T-helper 1 cell treated with Interleukin-12 subunit alpha and Interleukin-12 subunit beta and Interleukin-4 antibody, amounts not matched to agents 30 μg/mL and 1 μg/mL, for 36 hours (primary cell): Measurements from ENCODE around the gene LUC7L.
A peak's percentile ranks its signal among the peaks of the same experiment; 100 is the strongest.
"Not testable (repeated sequence)": the region's sequence is repeated elsewhere in the genome, so short reads cannot be mapped to it uniquely, and the experiment has no call there.

Source experiments
- H3K27ac Mint-ChIP-seq: one replicate; pipeline ENCODE4 v1.8.0; 2021; ENCODE audit warnings: mild to moderate bottlenecking, mixed read lengths
- H3K27me3 Mint-ChIP-seq: one replicate; pipeline ENCODE4 v1.8.0; 2021; ENCODE audit warnings: low read depth, mixed read lengths
- H3K36me3 Mint-ChIP-seq: one replicate; pipeline ENCODE4 v1.8.0; 2021; ENCODE audit warnings: low read depth, mixed read lengths
- H3K4me1 Mint-ChIP-seq: one replicate; pipeline ENCODE4 v1.8.0; 2021; ENCODE audit warnings: low read depth, mixed read lengths
- H3K4me3 Mint-ChIP-seq: one replicate; pipeline ENCODE4 v1.8.0; 2021; ENCODE audit warnings: mild to moderate bottlenecking, moderate library complexity, mixed read lengths
- H3K9me3 Mint-ChIP-seq: one replicate; pipeline ENCODE4 v1.8.0; 2021; ENCODE audit warnings: mixed read lengths

The LUC7L gene

GRCh38 chr16:253833-254232 lies 24.6 kb upstream of the LUC7L start:
- Mint-ChIP-seq H3K9me3 (no peaks in the 10 kb centered on the region), H3K36me3 (peaks cover 6% of the 10 kb centered on the region), H3K27me3 (no peaks in the 10 kb centered on the region), H3K27ac (peak overlapping the region; percentile 55), H3K4me3 (peak overlapping the region; percentile 10), H3K4me1 (peaks cover 19% of the 10 kb centered on the region)

DNA sequence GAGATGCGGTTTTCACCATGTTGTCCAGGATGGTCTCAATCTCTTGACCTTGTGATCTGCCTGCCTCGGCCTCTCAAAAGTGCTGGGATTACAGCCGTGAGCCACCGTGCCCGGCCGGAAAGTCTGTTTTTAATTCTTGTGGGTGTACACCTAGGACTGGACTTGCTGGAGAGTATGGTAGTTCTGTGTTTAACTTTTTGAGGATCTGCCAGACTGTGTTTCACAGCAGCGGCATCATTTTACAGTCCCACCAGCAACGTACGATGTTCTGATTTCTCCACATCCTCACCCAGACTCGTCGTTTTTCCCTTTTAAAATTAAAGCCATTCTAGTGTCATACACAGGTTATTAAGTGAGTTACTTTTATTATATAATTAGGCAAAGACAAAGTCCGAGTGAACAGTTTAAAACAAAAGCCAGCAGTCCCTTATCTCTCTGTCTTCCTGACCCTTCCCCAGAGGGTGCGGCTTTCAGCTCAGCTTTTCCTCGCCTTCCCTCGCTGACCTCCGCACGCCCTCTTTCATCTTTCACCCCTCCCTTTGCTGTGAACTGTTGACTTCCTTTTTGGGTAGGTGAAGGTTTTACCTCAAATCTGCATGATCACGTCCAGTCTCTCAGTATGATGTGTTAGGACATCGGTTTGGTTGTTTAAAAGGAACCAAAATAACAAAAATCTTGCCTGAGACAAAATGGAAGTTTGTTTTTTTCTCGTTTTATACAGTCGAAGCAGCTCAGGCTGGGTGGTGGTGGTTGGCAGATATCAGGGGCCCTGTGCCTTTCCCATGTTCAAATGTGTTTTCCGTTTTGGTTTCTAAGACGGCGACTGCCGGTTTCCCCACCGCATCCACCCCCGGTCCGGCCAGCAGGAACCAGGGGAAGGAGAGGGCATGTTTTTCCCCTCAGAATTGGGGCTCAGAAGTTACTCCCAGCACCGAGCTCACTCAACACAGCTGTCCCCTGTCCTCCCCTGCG lies 23.4 kb upstream of the LUC7L start:
- Mint-ChIP-seq H3K27me3 (no peaks in the 10 kb centered on the region), H3K4me3 (peak overlapping the region; percentile 67), H3K9me3 (no peaks in the 10 kb centered on the region), H3K4me1 (peaks cover 19% of the 10 kb centered on the region), H3K27ac (peak overlapping the region; percentile 78), H3K36me3 (peaks cover 6% of the 10 kb centered on the region)

- H3K27me3 Mint-ChIP-seq, result peaks cover 3% of the 10 kb centered on the region
- no peaks in the 10 kb centered on the region for H3K9me3 Mint-ChIP-seq
- H3K36me3 Mint-ChIP-seq, result no peaks in the 10 kb centered on the region
Observed at GRCh38 chr16:249431-249830, 20.2 kb upstream of the LUC7L start.

DNA sequence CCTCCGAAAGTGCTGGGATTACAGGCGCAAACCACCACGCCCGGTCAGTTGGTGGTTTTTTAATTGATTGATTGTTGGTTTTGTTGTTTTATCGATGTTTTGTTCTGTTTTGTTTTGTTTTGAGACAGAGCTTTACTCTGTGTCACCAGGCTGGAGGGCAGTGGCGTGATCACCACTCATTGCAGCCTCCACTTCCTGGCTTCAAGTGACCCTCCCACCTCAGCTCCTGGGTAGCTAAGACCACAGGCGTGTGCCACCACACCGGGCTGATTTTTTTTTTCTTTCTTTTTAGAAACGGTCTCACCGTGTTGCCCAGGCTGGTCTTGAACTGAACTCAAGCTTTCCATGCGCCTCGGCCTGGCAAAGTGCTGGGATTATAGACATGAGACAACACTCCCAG lies 17.8 kb upstream of the LUC7L start:
- Mint-ChIP-seq H3K27me3 (peaks cover 5% of the 10 kb centered on the region), H3K4me3 (no peak overlapping the region), H3K4me1 (no peaks in the 10 kb centered on the region), H3K36me3 (no peaks in the 10 kb centered on the region), H3K9me3 (no peaks in the 10 kb centered on the region), H3K27ac (no peak overlapping the region)

More at GRCh38 chr16:249431-249830, 20.2 kb upstream of the LUC7L start:
- Mint-ChIP-seq H3K27ac (no peak overlapping the region), H3K4me1 (peaks cover 13% of the 10 kb centered on the region), H3K4me3 (no peak overlapping the region)

DNA sequence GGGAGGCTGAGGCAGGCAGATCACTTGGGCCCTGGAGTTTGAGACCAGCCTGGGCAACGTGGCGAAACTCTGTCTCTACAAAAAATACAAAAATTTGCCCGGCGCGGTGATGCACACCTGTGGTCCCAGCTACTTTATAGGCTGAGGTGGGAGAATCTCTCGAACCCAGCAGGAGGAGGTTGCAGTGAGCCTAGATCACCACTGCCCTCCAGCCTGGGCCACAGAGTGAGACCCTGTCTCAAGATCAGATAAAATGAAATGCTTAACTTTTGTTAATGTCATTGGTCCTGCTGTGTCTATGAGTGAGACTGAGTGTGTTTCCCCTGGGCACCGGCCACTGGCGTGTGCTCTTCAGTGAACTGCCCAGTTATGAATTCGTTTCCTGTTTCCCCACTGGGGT lies 15.9 kb upstream of the LUC7L start:
- no peaks in the 10 kb centered on the region for H3K36me3 Mint-ChIP-seq
- H3K27me3 Mint-ChIP-seq, result peaks cover 5% of the 10 kb centered on the region
- no peaks in the 10 kb centered on the region for H3K9me3 Mint-ChIP-seq
- H3K4me1 Mint-ChIP-seq, result no peaks in the 10 kb centered on the region
- no peak overlapping the region for H3K27ac Mint-ChIP-seq
- H3K4me3 Mint-ChIP-seq, result no peak overlapping the region

- no peaks in the 10 kb centered on the region for H3K36me3 Mint-ChIP-seq
- H3K4me1 Mint-ChIP-seq, result no peaks in the 10 kb centered on the region
- H3K4me3 Mint-ChIP-seq, result no peak overlapping the region
- no peak overlapping the region for H3K27ac Mint-ChIP-seq
- no peaks in the 10 kb centered on the region for H3K9me3 Mint-ChIP-seq
- H3K27me3 Mint-ChIP-seq, result peaks cover 5% of the 10 kb centered on the region
Observed at GRCh38 chr16:243348-243747, 14.1 kb upstream of the LUC7L start.

- Mint-ChIP-seq H3K4me1 (no peaks in the 10 kb centered on the region), H3K27ac (no peak overlapping the region), H3K36me3 (no peaks in the 10 kb centered on the region), H3K9me3 (no peaks in the 10 kb centered on the region), H3K4me3 (no peak overlapping the region), H3K27me3 (peaks cover 8% of the 10 kb centered on the region)
Observed at GRCh38 chr16:242281-242680, 13.0 kb upstream of the LUC7L start.

- H3K27ac Mint-ChIP-seq, result no peak overlapping the region
- H3K4me3 Mint-ChIP-seq, result no peak overlapping the region
- peaks cover 11% of the 10 kb centered on the region for H3K27me3 Mint-ChIP-seq
- peaks cover 3% of the 10 kb centered on the region for H3K36me3 Mint-ChIP-seq
- no peaks in the 10 kb centered on the region for H3K9me3 Mint-ChIP-seq
- peaks cover 3% of the 10 kb centered on the region for H3K4me1 Mint-ChIP-seq
Observed at GRCh38 chr16:240559-240958, 11.3 kb upstream of the LUC7L start.

DNA sequence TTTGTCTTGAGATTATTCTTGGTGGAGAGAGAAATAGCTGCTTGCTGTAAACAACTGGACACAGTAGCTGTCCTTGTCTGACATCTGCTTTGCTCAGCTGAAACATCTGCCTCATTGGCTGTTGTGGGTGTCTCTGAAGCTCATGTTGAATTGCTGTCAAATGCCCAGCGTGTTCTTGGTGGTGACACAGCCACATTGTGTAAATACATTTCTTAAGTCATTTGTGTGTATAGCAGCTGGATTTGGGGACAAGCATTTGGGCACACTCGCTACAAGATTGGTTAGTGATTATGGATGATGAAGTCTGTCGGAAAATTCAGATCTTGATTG lies 10.7 kb upstream of the LUC7L start:
- Mint-ChIP-seq H3K4me3 (no peak overlapping the region), H3K9me3 (no peaks in the 10 kb centered on the region)

DNA sequence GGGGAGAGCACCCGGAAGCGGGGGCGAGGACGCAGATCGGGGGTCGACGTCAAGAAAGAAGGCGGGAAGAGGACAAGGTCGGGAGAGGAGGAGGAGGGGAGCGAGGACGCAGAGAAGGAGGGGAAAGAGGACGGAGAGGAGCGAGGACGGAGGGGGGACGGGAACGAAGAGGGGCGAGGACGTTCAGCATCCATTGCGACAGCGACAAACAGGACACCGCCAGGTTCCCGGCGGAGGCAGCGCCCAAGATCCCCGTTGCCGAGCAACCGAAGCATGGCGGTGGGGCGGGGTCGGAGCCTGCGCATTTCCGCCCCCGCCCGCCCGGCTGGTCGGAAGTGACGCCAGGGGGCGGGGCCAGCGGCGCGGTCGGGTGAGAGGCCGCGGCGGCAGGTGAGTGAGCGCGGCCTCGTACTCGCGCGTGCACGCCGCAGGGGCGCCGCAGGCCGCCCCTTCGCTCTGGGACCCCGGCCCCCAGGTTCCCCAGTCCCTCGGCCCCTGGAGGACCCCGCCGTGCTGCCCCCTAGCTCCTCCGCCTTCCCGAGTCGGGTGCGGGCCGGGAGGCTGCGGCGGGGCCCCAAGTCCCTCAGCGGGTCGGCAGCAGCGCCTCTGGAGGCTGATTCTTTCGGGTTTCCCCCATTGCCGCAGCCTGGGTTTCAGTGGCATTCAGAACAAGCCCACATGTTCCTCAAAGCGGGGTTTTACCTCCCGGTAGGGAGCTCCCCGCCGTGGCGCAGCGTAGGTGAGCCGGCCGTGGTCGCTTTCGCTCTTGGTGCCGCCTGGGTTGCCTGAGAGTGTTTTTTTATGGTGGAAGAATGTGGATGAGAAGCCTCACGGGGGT lies 5.4 kb upstream of the LUC7L start, which contains the start of gene FAM234A:
Gene FAM234A, plus strand, starts transcription at position 354 of the 838 bp plus-strand sequence. CDS start 19,593 bp downstream, outside the sequence.
- Mint-ChIP-seq H3K4me3 (peak within 1 kb of the TSS; percentile 92), H3K36me3 (peaks cover 4% of the 10 kb centered on the region), H3K27me3 (peaks cover 5% of the 10 kb centered on the region), H3K4me1 (peaks cover 15% of the 10 kb centered on the region), H3K27ac (peak within 1 kb of the TSS; percentile 94), H3K9me3 (no peaks in the 10 kb centered on the region)

More for the DNA sequence above, 10.7 kb upstream of the LUC7L start:
- Mint-ChIP-seq H3K27me3 (peaks cover 8% of the 10 kb centered on the region), H3K4me1 (peaks cover 9% of the 10 kb centered on the region), H3K36me3 (peaks cover 4% of the 10 kb centered on the region), H3K27ac (no peak overlapping the region)

DNA sequence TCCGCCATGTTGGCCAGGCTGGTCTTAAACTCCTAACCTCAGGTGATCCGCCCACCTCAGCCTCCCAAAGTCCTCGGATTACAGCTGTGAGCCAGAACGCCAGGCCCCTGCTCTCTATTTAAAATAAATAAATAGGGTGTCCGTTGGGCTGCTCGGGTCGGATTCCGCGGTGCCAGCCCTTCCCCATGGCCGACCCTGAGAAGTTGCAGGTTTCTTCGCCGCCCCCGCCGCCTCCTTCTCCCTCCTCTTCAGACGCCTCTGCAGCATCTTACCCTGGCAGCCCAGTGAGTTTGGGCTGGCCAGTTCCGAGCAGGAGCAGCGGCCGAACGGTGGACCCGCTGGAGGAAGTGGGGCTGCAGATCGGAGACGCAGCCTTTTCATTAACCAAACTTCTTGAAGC lies 1.7 kb upstream of the LUC7L start:
- H3K27ac Mint-ChIP-seq, result no peak overlapping the region
- peaks cover 32% of the 10 kb centered on the region for H3K4me1 Mint-ChIP-seq
- no peaks in the 10 kb centered on the region for H3K27me3 Mint-ChIP-seq
- no peaks in the 10 kb centered on the region for H3K9me3 Mint-ChIP-seq
- no peak overlapping the region for H3K4me3 Mint-ChIP-seq
- peaks cover 21% of the 10 kb centered on the region for H3K36me3 Mint-ChIP-seq

- not testable (repeated sequence) for H3K27me3 Mint-ChIP-seq, H3K27ac Mint-ChIP-seq, H3K9me3 Mint-ChIP-seq, H3K4me3 Mint-ChIP-seq
- Mint-ChIP-seq H3K4me1 (peaks cover 31% of the 10 kb centered on the region), H3K36me3 (peaks cover 21% of the 10 kb centered on the region)
Observed at GRCh38 chr16:230351-230750, 1.1 kb upstream of the LUC7L start.

- Mint-ChIP-seq H3K27ac (peak overlapping the region; percentile 88), H3K4me3 (peak overlapping the region; percentile 78), H3K9me3 (no peaks in the 10 kb centered on the region)
Observed at GRCh38 chr16:229731-230281, 557 bp upstream of the LUC7L start.

DNA sequence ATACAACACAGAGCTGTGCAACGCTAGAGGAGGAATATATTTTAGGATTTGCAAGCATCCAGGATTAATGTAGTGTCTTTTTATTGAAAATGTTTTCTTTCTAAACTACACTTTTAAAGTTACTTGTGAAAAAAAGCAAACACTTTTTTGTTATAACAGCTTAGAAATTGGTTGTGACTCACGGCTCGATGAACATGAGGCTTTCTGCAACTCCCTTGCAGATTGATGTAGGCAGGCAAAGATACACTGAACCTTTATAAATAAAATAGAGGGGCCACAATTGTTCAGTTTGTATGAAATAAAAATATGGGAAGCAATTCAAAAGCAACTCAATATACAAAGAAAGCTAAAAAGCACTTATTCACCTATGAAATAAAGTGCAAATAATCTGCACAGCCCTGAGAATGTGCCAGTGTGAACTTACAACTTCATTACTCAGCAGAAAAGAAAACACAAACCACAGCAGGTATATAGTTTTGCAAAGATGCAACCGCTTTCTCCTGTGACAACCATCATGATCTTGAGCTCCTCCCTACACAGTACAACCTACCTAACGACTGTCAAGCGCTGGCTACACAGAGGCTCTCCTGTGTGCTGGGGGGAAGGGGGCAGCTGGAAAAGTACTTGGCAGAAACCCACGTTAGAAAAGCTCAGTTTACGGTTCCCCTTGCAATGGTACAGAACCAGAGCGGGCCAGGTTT lies 948 bp downstream of the LUC7L start:
- Mint-ChIP-seq H3K4me1 (peaks cover 23% of the 10 kb centered on the region), H3K4me3 (peak overlapping the region; percentile 94), H3K9me3 (no peaks in the 10 kb centered on the region), H3K27ac (peak overlapping the region; percentile 91), H3K36me3 (peaks cover 22% of the 10 kb centered on the region), H3K27me3 (no peaks in the 10 kb centered on the region)

More at GRCh38 chr16:229731-230281, 557 bp upstream of the LUC7L start:
- H3K27me3 Mint-ChIP-seq, result no peaks in the 10 kb centered on the region
- H3K4me1 Mint-ChIP-seq, result peaks cover 27% of the 10 kb centered on the region
- H3K36me3 Mint-ChIP-seq, result peaks cover 21% of the 10 kb centered on the region
